GM13976 (cell line): Measurements from ENCODE around the gene IL4R.
"Not testable (repeated sequence)": the region's sequence is repeated elsewhere in the genome, so short reads cannot be mapped to it uniquely, and the experiment has no call there.

Experiments used
- DNase-seq: peaks from one replicate; pipeline ENCODE4 v3.0.0; 2012; ENCODE audit warnings: low spot score
- in situ Hi-C: fragments of 300-500 bp; cut with MboI; formaldehyde crosslinking; loops from one replicate; pipeline ENCODE4 v1.12.0; 2022; ENCODE audit warnings: low sequenced_read_pairs, mixed read lengths, inconsistent platforms; ENCODE audit not compliant: unreplicated experiment
- TF ChIP-seq, protein P1 (sequence below): IDR thresholded peaks from 2 replicates; pipeline ENCODE4 v1.5.1; 2012; ENCODE audit warnings: borderline replicate concordance, mild to moderate bottlenecking; ENCODE audit not compliant: insufficient read depth; ENCODE audit errors: extremely low read depth, missing control alignments, control extremely low read depth

Gene IL4R

DNA sequence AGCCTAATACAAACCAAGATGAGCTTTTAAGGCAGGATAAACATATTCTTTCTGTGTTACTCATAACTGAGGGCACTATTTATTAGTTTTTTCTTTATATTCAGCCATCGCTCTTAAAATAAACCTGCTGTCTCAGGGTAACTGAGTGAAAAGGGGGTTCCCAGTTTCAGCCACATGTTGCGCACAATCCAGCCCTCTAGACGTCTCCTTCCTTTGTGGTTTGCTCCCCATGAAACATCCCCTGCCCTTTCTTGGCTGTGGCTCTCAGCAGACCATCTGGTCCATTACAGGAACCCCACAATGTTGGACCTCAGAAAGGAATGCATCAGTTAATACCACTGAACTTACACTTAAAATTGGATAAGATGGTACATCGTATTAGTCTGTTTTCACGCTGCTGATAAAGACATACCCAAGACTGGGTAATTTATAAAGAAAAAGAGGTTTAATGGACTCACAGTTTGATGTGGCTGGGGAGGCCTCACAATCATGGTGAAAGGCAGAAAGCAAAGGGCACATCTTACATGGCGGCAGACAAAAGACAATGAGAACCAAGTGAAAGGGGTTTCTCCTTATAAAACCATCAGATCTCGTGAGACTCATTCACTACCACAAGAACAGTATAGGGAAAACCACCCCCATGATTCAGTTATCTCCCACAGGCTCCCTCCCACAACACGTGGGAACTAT lies 75.6 kb downstream of the IL4R start:
- in situ Hi-C loops, result no loop called here
- TF ChIP-seq, protein P1, sequence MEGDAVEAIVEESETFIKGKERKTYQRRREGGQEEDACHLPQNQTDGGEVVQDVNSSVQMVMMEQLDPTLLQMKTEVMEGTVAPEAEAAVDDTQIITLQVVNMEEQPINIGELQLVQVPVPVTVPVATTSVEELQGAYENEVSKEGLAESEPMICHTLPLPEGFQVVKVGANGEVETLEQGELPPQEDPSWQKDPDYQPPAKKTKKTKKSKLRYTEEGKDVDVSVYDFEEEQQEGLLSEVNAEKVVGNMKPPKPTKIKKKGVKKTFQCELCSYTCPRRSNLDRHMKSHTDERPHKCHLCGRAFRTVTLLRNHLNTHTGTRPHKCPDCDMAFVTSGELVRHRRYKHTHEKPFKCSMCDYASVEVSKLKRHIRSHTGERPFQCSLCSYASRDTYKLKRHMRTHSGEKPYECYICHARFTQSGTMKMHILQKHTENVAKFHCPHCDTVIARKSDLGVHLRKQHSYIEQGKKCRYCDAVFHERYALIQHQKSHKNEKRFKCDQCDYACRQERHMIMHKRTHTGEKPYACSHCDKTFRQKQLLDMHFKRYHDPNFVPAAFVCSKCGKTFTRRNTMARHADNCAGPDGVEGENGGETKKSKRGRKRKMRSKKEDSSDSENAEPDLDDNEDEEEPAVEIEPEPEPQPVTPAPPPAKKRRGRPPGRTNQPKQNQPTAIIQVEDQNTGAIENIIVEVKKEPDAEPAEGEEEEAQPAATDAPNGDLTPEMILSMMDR, result no peak
- DNase-seq, result no peak

DNA sequence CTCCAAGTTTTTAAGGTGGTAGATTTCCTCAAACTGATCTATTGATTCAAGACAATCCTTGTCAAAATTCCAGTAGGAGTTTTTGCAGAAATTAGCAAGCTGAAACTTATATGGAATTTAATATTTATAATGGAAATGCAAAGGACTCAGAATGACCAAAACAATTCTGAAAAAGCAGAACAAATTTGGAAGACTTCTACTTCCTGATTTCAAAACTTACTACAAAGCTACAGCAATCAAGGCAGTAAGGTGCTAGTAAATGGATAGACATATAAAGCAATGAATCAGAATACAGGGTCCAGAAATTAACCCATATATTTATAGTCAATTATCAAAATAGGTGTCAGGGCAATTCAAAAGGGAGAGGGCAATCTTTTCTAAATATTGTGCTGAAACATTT lies 76.4 kb downstream of the IL4R start:
- TF ChIP-seq, protein P1, result no peak
- in situ Hi-C loops, result no loop called here
- no peak for DNase-seq

DNA sequence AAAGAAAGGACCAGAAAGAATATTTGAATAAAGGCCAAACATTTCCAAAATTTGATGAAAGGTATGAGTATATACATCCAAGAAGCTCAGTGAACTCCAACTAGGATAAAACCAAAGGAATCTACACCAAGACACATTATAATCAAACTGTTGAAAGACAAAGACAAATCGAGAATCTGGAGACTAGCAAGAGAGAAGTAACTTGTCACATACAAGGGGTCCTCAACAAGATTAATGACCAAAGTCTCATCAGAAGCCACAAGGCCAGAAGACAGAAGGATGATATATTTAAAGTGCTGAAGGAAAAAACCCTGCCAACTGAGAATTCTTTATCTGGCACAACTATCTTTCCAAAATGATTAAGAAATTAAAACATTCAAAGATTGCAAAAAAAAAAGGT lies 78.9 kb downstream of the IL4R start:
- TF ChIP-seq, protein P1, result no peak
- DNase-seq, result no peak
- in situ Hi-C loops, result no loop called here

DNA sequence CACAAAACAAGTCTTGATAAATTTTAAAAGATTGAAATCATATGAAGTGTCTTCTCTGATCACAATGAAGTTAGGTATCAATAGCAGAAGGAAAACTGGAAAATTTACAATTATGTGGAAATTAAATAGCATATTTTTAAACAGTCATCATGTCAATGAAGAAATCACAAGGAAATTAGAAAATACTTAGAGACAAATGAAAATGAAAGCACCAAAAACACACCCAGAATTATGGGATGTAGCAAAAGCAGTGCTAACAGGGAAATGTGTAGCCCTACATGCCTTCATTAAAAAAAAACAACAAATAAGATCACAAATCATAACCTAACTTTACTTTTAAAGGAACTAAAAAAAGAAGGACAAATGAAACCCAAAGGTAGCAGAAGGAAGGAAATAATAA lies 80.7 kb downstream of the IL4R start:
- in situ Hi-C loops, result no loop called here
- TF ChIP-seq, protein P1, result no peak
- no peak for DNase-seq

DNA sequence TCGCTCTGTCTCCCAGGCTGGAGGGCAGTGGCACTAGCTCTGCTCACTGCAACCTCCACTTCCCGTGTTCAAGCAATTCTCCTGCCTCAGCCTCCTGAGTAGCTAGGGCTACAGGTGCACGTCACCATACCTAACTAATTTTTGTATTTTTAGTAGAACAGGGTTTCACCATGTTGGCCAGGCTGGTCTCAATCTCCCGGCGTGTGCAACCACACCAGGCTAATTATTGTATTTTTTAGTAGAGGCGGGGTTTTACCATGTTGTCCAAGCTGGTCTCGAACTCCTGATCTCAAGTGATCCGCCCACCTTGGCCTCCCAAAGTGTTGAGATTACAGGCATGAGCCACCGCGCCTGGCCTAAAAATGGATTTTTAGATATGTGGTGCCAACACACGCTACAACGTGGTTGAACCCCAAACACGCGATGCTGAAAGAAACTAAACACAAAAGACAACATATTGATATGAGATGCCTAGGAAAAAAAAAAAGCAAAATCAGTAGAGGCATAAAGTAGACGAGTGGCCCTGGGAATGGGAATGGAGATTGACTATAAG lies 84.6 kb downstream of the IL4R start:
- in situ Hi-C loops, DNase-seq: not testable (repeated sequence)

DNA sequence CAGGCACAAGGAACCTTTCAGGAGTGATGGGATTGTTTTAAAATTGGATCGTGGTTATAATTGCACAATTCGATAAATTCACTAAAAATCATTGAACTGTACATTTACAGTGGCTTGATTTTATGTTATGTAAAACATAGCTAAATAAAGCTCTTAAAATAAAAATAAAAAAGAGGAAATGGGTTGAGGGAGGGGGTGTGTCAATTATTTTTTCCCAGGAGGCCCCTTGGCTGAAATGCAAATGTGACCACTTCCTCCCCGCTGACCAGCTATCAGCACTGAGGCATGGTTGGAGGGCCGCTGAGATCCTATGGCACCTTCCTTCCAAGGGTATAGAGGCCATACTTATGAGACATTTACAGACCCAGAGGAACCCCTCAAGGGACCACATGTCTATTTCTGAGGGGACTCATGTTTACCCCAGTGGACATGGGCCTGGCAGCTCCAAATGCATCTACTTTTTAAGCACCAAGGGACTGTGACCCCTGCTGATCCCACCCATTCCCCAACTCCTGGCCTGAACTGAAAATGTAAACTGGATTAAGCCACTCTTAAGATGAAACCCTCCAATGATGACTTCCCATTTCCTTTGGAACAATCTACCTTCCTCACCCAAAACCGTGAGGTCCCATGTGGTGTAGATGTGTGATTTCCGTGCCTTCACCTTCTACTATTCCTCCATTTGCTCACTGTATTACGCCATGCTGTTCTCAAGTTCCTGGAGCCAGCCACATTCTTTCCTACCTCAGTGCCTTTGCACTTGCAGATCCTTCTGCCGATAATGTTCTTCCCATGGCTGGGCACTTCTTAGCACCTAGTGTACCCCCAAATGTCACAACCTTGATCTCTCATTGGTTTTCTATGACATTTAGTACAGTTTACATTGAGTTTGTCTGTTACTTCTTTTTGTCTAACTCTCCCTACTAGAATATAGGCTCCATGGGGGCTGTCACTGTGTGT lies 85.4 kb downstream of the IL4R start:
- TF ChIP-seq, protein P1, result no peak
- DNase-seq, result no peak
- in situ Hi-C loops, result no loop called here

DNA sequence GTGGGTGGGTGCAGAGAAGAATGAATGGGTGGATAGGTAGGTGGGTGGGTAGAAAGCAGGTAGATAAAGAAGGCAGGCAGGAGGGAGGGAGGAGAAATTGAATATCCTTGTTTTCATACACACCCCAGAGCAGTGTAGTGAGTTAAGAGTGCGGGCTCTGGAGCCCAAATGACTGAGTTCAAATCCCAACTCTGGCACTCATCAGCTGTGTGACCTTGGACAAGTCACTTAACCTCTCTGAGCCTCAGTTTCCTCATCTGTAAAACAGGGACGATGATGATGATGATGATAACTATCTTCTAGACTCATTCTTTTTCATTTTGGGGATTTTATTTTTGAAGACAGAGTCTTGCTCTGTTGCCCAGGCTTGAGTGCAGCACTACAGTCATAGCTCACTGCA lies 86.2 kb downstream of the IL4R start:
- no peak for DNase-seq
- in situ Hi-C loops, result no loop called here
- TF ChIP-seq, protein P1, result no peak
